NCI-H187 (cell line): ENCODE data around the gene SND1.
A peak's percentile ranks its signal among the peaks of the same experiment; 100 is the strongest.

ENCODE experiments used
- DNase-seq, 2 experiments: peaks; one replicate each; lab custom pipeline; 2025; lab: John Stamatoyannopoulos, UW

Gene SND1

DNA sequence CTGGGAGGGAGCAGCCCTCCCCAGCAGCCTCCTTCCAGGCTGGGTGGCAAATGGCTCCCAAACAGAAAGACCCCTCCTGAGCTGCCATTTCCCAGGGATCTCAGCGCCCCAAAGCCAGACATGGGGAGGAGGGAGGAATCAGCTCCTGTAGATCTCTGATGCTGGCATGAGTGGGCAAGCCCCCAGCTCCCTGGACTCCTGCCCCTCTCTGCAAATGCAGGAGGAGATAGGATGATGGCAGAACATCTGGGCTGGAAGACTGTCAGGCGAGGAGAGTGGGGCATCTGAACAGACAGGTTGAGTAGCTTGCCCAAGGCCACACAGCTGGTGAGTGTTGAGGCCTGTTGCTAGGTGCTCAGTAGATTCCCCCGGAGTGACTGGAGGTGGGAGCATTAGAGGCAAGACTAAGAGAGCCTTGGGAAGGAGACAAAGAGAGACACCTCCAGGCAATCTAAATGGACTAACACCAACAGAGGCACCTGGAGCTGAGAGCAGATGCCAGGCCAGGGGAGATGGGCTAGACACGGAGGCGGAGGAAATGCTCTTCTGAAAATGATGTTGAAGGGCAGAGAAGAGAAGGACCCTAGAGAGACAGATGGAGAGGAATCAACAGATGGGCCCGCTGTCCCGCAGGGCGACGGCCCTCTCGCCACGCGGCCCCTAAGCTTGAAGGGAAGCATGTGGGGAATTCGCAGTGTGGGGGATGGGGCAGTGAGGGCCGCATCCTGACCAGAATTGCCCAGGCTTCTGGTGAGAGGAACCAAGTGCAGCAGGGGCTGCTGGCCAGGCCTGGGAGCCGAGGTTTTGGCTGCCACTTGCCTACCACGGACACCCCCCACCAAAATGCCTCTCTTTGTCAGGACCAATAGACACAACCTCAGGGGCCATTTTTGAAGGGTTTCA lies 464.1 kb downstream of the SND1 start:
- DNase-seq, result no peak

DNA sequence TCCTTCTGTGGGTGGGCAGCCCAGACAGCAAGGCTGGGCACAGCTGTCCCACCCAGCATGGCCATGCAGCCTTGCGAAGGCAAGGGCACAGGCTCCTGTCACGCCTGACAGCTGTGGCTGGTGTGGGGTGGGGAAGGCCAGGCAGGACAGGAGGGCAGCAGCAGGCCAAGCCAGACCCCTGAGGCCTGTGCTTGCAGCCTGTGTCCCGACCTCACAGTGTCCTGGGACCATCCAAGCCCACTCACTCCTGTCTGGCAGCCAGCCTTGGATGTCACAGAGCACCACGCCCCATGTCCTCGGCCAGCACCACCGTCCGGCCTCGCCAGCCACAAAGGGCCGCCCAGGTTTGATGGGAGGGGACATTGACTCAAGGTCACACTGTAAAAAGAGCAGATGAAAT lies 464.7 kb downstream of the SND1 start:
- no peak for DNase-seq

- no peak for DNase-seq
These were observed 465.7 kb downstream of the SND1 start for GRCh38 chr7:128117691-128118090.

GRCh38 chr7:128119036-128119435 lies 467.0 kb downstream of the SND1 start:
- no peak for DNase-seq

DNA sequence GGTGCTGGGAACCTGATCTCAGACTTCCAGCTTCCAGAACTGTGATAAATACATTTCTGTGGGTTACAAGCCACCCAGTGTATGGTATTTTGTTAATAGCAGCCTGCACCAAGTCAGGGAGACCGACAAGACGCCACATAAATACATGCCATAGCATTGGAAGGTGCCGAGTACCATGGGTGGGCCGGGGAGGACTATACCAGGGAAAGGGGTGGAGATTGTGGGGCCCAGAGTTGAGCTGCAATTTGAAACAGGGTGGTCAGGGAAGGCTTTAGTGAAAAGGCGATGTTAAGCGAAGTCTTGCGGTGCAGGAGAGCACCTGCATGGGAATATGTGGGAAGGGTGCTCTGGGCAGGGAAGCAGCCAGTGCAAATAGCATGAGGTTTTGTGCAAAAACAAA lies 468.1 kb downstream of the SND1 start:
- DNase-seq, result no peak

DNA sequence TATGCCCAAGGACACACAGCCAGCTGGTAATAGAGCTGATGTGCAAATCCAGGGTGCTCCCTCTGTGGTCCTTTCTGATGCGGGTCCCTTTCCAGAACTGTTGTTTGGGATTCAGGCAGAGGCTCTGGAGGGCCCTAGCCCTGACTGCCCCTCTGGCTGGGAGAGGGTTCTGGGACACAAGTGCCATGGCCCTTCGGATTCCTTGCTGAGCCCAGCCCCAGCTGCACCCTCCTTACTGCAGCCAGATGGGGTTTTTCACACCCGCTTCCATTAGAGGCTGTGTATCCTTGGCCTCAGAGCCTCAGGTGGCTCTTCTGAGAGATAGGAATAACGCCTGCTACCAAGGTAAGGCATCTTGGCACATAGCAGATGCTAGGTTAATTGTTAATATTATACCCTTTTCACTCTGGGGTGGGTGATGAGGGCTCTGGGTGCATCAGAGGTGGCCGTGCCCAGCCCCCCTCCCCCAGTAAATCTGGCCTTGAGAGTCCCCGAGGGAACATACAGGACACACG lies 469.0 kb downstream of the SND1 start:
- no peak for DNase-seq

DNA sequence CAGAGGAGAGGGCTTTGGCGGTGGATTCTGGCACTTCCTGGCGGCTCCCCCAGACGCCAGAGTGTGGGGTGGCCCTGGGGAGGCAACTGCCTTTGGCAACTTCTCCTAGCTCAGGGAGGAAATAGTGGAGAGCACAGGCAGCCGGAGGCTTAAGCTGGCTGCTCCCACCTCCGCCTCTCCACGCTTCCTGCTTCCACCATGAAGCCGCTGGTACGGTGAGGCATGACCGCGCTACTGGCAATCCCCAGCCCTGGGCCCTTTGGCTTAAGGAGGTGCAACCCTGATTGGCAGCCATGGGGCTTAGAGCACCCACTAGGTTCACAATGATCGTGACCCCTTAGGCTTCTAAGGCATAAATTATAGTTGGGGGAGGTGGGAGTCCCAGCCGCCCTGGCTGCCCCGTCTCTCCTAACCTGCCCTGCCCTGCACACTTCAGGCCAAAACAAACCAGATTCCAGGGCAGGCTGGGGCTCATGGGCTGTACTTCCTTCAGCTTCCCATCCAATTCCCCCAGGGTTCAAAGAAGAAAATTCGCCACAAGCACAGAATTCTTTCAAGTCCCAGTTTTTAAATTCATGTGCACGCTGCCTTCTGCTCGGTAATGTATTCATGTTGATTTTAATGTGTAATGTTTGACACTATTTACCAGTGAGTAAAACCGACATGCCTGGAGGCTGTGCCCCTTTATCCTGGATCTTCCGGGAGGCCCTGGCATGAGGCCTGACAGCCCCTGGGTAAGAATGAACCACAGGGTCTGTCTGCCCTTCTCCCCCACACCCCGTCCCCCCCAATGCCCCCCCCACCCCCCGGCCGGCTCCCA lies 469.9 kb downstream of the SND1 start:
- DNase-seq, result no peak

DNA sequence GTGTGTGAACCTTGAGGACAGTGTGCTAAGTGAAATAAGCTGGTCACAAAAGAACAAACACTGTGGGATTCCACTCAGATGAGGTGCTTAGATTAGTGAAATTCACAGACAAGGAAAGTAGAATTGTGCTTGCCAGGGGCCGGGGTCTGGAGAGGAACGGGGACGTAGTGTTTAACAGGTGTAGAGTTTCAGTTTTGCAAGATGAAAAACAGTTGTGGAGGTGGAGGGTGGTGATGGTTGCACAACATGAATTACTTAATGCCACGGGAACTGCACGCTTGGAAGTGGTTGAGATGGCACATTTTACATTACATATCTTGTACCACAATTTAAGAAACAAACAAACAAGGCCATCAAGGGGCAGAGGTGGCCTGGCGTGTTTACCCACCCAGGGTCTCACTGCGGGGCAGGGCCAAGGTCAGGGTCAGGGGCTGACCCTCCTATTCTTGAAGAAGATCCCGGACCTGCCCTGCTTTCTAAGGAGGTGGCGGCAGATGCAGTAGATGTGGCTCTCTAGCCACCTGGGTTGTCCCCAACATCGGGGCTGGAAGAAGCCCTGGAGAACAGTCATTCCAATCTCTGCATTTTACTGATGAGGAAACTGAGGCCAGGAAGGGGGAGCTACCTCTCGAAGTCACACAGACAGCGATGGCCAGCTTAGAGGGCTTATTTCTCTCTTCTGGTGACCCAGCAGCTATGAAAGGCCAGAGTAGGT lies 470.7 kb downstream of the SND1 start:
- DNase-seq, result no peak

- no peak for DNase-seq
These were observed 471.5 kb downstream of the SND1 start for GRCh38 chr7:128123291-128124037.

- DNase-seq, result no peak
These were observed 472.8 kb downstream of the SND1 start for GRCh38 chr7:128124786-128125185.

- no peak for DNase-seq
These were observed 473.8 kb downstream of the SND1 start for GRCh38 chr7:128125816-128126215.

DNA sequence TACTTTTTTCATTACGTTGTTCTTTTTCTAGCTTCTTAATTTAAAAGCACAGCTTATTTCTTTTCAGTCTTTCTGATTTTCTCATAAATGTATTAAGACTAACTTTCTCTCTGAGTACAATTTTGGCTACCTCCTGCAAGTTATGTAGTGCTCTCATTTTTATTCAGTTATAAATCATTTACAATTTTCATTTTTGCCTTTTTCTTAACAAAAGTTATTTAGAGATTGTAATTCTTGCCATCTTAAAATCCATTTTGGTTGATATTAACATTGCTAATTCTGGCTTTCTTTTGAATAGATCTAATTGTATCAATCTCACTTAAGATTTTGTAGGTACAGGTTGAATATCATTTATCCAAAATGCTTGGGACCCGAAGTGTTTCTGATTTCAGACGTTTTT lies 476.4 kb downstream of the SND1 start:
- no peak for DNase-seq

DNA sequence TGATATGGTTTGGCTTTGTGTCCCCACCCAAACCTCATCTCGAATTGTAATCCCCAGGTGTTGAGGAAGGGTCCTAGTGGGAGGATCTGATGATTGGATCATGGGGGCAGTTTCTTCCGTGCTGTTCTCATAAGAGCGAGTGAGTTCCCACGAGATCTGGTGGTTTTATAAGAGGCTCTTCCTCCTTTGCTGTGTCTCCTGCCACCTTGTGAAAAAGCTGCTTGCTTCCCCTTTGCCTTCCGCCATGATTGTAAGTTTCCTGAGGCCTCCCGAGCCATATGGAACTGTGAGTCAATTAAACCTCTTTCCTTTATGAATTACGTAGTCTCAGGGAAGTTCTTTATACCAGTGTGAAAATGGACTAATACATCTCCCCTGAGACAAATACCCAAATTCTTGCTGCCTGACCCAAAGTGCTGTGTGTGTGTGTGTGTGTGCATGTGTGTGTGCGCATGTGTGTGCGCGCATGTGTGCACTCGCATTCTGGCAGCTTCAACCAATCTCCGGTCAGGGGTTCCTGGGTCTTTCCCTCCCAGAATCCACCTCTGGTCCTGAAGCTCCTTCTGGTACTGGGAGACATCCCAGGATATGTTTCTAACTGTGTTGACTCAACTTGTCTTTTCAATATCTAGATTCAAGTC lies 477.4 kb downstream of the SND1 start:
- DNase-seq, result no peak

DNA sequence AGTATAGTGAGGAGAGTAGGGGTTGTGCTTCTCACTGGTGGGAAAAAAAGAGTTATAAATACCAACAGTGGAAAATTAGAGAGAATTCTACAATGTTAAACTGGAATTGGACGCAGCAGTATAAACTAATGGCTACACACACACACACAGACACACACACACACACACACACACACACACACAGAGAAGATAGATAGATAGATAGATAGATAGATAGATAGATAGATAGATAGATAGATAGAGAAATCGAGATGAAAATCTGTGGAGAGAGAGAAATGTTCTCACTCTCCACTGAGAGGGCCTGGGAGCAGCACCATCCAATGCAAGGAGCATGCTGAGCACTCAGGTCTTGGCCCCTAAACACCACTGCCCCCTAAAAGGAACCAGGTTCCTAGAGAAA lies 479.1 kb downstream of the SND1 start:
- DNase-seq, result no peak

- DNase-seq, result no peak
These were observed 479.7 kb downstream of the SND1 start for GRCh38 chr7:128131731-128132130.

- no peak for DNase-seq
These were observed 480.6 kb downstream of the SND1 start for GRCh38 chr7:128132426-128133069.

DNA sequence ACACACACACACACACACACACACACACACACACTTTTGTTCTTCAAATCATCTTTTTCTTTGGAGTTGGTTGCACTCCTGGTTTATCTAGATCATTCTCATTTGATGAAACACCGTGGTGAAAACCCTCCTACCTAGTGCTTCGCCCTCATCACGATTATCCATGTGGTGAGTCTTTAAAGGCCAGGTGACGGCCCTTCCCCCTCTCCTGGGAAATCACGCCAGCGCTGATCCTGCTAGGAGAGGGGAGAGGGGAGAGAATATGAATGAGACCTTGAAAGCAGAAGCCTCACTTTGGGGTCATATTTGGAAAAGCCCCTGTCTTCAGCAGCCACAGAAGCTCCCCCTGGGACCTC lies 483.1 kb downstream of the SND1 start:
- no peak for DNase-seq

DNA sequence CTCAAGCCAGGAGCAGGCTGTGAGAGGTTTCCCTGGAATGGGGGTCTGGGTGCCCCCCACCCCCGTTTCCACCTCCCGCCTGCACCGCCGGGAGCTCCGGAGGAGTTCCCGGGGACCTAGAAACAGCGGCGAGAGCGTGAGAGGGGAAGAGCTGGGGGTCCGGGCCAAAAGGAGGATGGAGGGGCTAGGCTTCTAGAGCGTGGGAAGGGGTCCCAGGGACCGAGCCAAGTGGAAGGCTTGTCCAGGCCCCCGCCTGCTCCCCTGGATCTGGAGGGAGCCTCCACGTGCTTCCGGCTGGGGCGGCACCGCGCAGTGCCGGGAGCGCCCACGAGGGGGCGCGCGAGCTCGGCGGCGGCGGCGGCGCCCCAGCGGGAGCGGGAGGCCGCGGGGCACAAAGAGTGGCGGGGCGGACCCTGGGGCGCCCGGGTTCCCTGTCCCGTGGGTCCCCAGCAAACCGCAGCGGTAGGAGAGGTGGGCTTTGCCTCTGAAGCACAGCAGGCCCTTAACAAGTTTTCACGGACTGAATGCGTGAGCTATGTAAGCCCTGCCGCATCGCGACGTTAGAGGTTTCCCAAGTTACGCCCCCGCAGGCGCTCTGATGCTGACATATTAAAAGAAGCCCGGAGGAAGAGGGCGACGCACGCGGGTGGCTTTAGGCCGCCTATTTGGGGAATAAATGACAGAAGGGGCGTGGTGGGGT lies 483.7 kb downstream of the SND1 start:
- peak; percentile 10 to 71 for DNase-seq

DNA sequence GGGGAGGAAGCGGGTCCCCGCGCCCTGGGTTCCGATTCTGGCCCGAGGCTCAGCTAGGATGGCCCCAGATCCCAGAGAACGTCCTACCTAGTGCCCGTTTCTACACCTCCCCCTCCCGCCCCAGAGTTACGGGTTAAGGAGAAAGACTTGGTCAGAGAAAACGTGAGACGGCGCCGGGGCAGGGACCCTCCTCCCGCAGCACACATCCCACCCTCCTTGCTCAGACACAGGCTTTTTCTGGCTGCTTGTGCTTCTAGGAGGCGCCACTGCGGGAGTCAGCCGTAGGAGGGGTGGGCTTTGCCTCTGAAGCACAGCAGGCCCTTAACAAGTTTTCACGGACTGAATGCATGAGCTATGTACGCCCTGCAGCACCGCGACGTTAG lies 484.2 kb downstream of the SND1 start:
- no peak for DNase-seq

- DNase-seq, result no peak
These were observed 485.2 kb downstream of the SND1 start for GRCh38 chr7:128137181-128137580.
